Measurements from ENCODE around the gene MAP3K2.

DNA sequence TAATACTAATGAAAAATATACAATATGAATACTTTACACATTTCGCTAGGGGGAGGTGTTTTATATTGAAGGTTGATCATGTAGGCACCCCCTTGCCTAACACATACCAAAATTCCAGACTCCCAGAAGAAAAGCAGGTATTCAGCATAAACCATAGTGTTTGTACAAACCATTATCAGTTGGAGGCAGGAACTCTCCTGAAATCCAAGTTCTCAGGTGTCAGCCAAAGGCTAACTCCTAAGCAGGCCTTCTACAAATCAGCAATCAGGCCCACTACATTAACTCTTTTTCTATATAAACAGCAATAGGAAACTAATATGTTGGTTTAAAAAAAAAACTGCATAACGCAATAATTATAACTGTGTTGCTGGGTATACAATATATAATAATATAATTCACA, 44.5 kb downstream of the MAP3K2 start:
- no peak for TF ChIP-seq POLR2A (IDR thresholded peaks at IDR 0.05)
- TF ChIP-seq, protein P1, sequence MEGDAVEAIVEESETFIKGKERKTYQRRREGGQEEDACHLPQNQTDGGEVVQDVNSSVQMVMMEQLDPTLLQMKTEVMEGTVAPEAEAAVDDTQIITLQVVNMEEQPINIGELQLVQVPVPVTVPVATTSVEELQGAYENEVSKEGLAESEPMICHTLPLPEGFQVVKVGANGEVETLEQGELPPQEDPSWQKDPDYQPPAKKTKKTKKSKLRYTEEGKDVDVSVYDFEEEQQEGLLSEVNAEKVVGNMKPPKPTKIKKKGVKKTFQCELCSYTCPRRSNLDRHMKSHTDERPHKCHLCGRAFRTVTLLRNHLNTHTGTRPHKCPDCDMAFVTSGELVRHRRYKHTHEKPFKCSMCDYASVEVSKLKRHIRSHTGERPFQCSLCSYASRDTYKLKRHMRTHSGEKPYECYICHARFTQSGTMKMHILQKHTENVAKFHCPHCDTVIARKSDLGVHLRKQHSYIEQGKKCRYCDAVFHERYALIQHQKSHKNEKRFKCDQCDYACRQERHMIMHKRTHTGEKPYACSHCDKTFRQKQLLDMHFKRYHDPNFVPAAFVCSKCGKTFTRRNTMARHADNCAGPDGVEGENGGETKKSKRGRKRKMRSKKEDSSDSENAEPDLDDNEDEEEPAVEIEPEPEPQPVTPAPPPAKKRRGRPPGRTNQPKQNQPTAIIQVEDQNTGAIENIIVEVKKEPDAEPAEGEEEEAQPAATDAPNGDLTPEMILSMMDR (IDR thresholded peaks at IDR 0.05): no peak
